Loucy (cell line): ENCODE results near the gene PDXP.

Experiments
- H2AFZ ChIP-seq: fragments of 200-600 bp; sonication (generic); 2 replicates; pipeline ENCODE4 v1.6.0; 2016; ENCODE audit warnings: antibody characterized with exemption, mild to moderate bottlenecking, low read length, moderate library complexity
- H3F3A ChIP-seq: fragments of 200-600 bp; 2 replicates; pipeline ENCODE4 v1.6.0; 2016; ENCODE audit warnings: antibody characterized with exemption, low read depth, mild to moderate bottlenecking
- H3K27me3 ChIP-seq: fragments of 200-600 bp; sonication (generic); 2 replicates; pipeline ENCODE4 v1.6.1; 2014; ENCODE audit warnings: low read length, mild to moderate bottlenecking; ENCODE audit not compliant: insufficient read depth, poor library complexity, severe bottlenecking
- H3K36me3 ChIP-seq: fragments of 200-600 bp; sonication (generic); 2 replicates; pipeline ENCODE4 v1.6.1; 2016; ENCODE audit warnings: low read length; ENCODE audit not compliant: insufficient read depth
- H3K4me1 ChIP-seq: fragments of 200-600 bp; sonication (generic); 2 replicates; pipeline ENCODE4 v1.5.1; 2014; ENCODE audit warnings: low read length, mild to moderate bottlenecking; ENCODE audit not compliant: insufficient read depth, poor library complexity, severe bottlenecking
- H3K4me2 ChIP-seq: fragments of 200-600 bp; sonication (generic); 2 replicates; pipeline ENCODE4 v1.6.0; 2014; ENCODE audit warnings: antibody characterized with exemption, low read length, low read depth, mild to moderate bottlenecking; ENCODE audit not compliant: poor library complexity, severe bottlenecking
- H3K4me3 ChIP-seq: fragments of 200-600 bp; sonication (generic); 2 replicates; pipeline ENCODE4 v1.5.1; 2014; ENCODE audit warnings: low read length, mild to moderate bottlenecking, mixed read lengths; ENCODE audit not compliant: poor library complexity, severe bottlenecking
- H3K79me2 ChIP-seq: fragments of 200-600 bp; sonication (generic); 2 replicates; pipeline ENCODE4 v1.6.1; 2014; ENCODE audit warnings: low read length; ENCODE audit not compliant: insufficient read depth
- H3K9ac ChIP-seq: fragments of 200-600 bp; sonication (generic); 2 replicates; pipeline ENCODE4 v1.6.0; 2014; ENCODE audit warnings: mild to moderate bottlenecking, low read depth, low read length, moderate library complexity; ENCODE audit not compliant: poor library complexity, severe bottlenecking
- H3K9me2 ChIP-seq: fragments of 200-600 bp; sonication (generic); replicated peaks from 2 replicates; pipeline ENCODE4 v1.6.1; 2016; ENCODE audit warnings: low read depth, low read length, mixed read lengths
- H3K9me3 ChIP-seq: fragments of 200-600 bp; sonication (generic); 2 replicates; pipeline ENCODE4 v1.6.1; 2014; ENCODE audit warnings: mild to moderate bottlenecking, antibody characterized with exemption, low read length, low read depth; ENCODE audit not compliant: insufficient read depth
- H4K20me1 ChIP-seq: fragments of 200-600 bp; sonication (generic); 2 replicates; pipeline ENCODE4 v1.6.0; 2014; ENCODE audit warnings: antibody characterized with exemption, low read length, mild to moderate bottlenecking; ENCODE audit not compliant: insufficient read depth, poor library complexity, severe bottlenecking
- EZH2phosphoT487 ChIP-seq: fragments of 200-600 bp; IDR thresholded peaks from 2 replicates; pipeline ENCODE4 v1.6.1; 2018; ENCODE audit warnings: antibody characterized with exemption, mild to moderate bottlenecking, moderate library complexity, borderline replicate concordance
- TF ChIP-seq, protein P1 (sequence below): fragments of 200-600 bp; sonication (generic); conservative IDR thresholded peaks from 2 replicates; pipeline ENCODE4 v1.5.1; 2014; ENCODE audit warnings: mild to moderate bottlenecking, antibody characterized with exemption, low read length

The PDXP gene

DNA sequence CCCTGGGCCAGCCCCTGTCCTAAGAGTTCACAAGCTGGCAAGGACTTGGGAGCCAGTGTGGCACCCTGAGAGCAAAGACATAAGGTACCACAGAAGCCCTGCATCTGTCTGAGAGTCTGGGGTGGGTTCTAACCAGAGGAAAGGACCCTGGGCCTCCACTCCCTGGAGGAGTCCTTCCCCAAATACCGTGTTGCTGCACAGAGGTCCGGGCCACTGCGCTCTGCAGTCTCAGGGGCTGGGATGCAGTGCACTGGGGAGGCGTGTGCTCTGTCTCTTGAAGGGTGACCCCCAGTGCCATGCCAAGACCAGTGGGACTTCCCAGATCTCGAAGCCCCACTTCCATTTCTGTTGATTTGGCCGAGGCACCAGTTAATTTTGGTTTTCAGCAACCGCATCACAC is 23.4 kb upstream of the PDXP start:
- Histone ChIP-seq H3F3A (peaks cover 16% of the 10 kb centered on the region), H3K9me2 (no peaks in the 10 kb centered on the region), H3K9ac (peak overlapping the region; percentile 68), H3K9me3 (no peaks in the 10 kb centered on the region), H3K4me3 (peak overlapping the region; percentile 59), H3K36me3 (no peaks in the 10 kb centered on the region), H3K79me2 (peaks cover 12% of the 10 kb centered on the region), H4K20me1 (no peaks in the 10 kb centered on the region), H3K27me3 (no peaks in the 10 kb centered on the region), H3K4me2 (peak overlapping the region; percentile 84), H2AFZ (no peak overlapping the region), H3K4me1 (peaks cover 76% of the 10 kb centered on the region)
- TF ChIP-seq EZH2phosphoT487, result no peak
- TF ChIP-seq, protein P1, sequence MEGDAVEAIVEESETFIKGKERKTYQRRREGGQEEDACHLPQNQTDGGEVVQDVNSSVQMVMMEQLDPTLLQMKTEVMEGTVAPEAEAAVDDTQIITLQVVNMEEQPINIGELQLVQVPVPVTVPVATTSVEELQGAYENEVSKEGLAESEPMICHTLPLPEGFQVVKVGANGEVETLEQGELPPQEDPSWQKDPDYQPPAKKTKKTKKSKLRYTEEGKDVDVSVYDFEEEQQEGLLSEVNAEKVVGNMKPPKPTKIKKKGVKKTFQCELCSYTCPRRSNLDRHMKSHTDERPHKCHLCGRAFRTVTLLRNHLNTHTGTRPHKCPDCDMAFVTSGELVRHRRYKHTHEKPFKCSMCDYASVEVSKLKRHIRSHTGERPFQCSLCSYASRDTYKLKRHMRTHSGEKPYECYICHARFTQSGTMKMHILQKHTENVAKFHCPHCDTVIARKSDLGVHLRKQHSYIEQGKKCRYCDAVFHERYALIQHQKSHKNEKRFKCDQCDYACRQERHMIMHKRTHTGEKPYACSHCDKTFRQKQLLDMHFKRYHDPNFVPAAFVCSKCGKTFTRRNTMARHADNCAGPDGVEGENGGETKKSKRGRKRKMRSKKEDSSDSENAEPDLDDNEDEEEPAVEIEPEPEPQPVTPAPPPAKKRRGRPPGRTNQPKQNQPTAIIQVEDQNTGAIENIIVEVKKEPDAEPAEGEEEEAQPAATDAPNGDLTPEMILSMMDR, result no peak

DNA sequence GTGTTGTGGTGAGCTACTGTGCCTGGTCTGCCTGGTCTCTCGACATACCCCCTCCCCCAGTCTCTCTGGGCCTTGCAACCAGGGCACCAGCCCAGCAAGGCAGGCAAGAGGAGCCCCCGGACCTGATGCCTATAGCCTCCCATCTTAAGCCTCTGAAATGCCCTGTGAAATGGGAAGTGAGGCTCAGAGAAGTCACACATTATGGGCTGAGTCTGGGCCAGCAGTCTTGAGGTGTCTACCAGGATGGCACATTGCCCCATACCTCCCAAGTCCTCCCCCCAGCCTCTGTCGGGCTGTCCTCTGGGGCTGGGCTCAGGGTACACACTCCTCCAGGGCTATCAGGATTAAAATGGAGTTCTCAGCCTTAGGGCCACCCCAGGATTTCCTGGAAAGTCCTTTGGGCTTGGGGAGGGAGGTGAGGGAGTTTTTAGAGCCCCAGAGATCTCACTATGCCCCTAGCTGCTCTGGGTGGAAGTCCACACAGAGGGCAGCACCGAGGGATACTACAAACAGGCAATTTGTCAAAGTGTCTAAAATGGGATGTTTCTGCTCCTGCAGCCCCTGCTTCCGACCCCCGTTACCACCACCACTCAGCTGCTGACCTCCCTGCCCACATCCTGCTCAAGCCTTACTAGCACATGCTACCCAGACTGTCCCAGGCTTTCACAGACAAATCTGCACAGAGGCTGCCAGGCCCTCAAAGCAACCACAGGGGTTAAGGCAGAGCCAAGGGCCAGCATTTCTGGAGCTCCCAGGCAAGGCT is 22.2 kb upstream of the PDXP start:
- H3K36me3 ChIP-seq, result no peaks in the 10 kb centered on the region
- H2AFZ ChIP-seq, result no peak overlapping the region
- H4K20me1 ChIP-seq, result peaks cover 12% of the 10 kb centered on the region
- peak overlapping the region; percentile 98 for H3K4me2 ChIP-seq
- peaks cover 16% of the 10 kb centered on the region for H3F3A ChIP-seq
- H3K27me3 ChIP-seq, result no peaks in the 10 kb centered on the region
- no peaks in the 10 kb centered on the region for H3K9me3 ChIP-seq
- H3K4me1 ChIP-seq, result peaks cover 78% of the 10 kb centered on the region
- H3K4me3 ChIP-seq, result peak overlapping the region; percentile 52
- peak overlapping the region; percentile 94 for H3K9ac ChIP-seq
- H3K9me2 ChIP-seq, result no peaks in the 10 kb centered on the region
- no peak for TF ChIP-seq EZH2phosphoT487
- TF ChIP-seq, protein P1, result peak; percentile 69
- H3K79me2 ChIP-seq, result peaks cover 24% of the 10 kb centered on the region

DNA sequence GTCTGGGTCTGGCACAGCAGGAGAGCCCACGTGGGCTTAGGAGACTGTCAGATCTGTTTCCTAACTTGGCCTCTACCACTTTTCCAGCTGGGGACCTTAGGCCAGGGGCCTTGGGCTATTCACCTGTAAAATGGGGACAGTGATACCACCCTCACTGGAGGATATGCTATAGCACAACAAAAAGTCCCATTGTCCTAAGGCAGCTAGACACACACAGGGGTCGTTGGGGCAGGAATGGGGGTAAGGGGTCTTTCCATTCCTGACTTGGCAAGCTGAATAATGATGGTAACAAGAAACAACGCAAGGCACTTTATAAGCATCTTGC is 21.6 kb upstream of the PDXP start:
- no peak overlapping the region for H2AFZ ChIP-seq
- no peaks in the 10 kb centered on the region for H3K36me3 ChIP-seq
- H3K79me2 ChIP-seq, result peaks cover 30% of the 10 kb centered on the region
- H3F3A ChIP-seq, result peaks cover 16% of the 10 kb centered on the region
- H3K4me1 ChIP-seq, result peaks cover 83% of the 10 kb centered on the region
- no peaks in the 10 kb centered on the region for H3K9me2 ChIP-seq
- no peaks in the 10 kb centered on the region for H3K27me3 ChIP-seq
- no peaks in the 10 kb centered on the region for H3K9me3 ChIP-seq
- H3K4me2 ChIP-seq, result peak overlapping the region; percentile 98
- peak overlapping the region; percentile 94 for H3K9ac ChIP-seq
- H4K20me1 ChIP-seq, result peaks cover 16% of the 10 kb centered on the region
- TF ChIP-seq EZH2phosphoT487, result no peak
- TF ChIP-seq, protein P1, result no peak
- peak overlapping the region; percentile 52 for H3K4me3 ChIP-seq
